ENCODE measurements around the gene LAMB1. TPM values are rescaled to one million over a fixed set of nuclear protein-coding genes. Genes with fewer than 3 reads are reported as not detected.

LAMB1 gene
- total RNA-seq, 4 donors from 2014 or later: 87.9 to 322 (median 200) TPM

- Histone ChIP-seq H3K36me3 (no peaks in the 10 kb centered on the region), H3K4me3 (no peak overlapping the region), H3K9me3 (no peaks in the 10 kb centered on the region), H3K27ac (no peak overlapping the region), H3K27me3 (no peaks in the 10 kb centered on the region), H3K4me1 (no peaks in the 10 kb centered on the region)
- DNase-seq: no peak
- TF ChIP-seq CTCF (IDR thresholded peaks at IDR 0.05): no peak
- no peak for TF ChIP-seq POLR2A (IDR thresholded peaks at IDR 0.05)
- intact Hi-C loops (cut with DNase I; ENCODE audit: low total_unique reads): no loop called here
Observed at GRCh38 chr7:108014215-108014614, 11.3 kb upstream of the LAMB1 start.

DNA sequence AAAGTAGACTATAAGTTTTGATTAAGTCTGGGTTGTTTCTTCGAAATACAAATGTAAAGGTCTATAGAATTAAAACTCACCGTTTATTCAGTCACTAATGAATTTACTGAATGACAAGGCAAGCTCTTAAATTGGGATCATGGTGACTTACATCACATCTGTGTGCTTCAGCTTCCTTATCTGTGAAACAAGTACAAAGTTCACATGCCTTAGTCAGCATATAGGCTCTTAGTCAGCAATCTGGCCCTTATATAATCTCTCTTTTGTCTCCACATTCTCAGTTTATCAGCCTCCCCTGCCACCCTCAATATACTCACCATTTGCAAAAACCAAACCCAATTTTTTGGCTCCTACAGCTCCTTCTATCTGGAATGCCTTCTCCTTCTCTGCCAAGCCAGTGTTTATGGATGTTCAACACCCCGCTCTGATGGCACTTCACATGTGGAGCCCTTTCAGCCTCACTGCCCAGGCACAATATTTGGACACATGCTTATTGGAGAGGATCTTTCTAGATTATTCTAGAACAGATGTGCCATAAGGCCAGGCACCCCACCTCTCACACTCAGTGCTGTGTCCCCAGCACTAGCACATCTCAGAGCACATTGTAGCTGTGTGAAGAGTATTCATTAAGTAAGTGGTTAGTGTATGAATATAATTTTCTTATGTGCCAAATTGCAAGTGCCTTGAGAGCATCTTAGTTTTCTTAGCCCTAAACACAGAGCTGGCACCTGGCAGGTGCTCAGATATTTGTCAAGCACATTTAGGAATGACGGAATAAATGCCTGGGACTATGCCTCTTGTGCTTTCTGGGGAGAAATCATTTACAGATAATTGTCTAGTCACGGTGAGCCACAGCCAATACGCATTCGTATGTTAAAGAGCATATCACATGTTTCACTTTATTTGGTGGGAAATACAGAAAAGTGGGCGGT is 9.8 kb upstream of the LAMB1 start:
- H3K4me3 ChIP-seq: no peak overlapping the region
- H3K27me3 ChIP-seq: no peaks in the 10 kb centered on the region
- no peaks in the 10 kb centered on the region for H3K36me3 ChIP-seq
- H3K27ac ChIP-seq: no peak overlapping the region
- H3K4me1 ChIP-seq: no peaks in the 10 kb centered on the region
- no peak for TF ChIP-seq CTCF (IDR thresholded peaks at IDR 0.05)
- no peak for TF ChIP-seq POLR2A (IDR thresholded peaks at IDR 0.05)
- no peaks in the 10 kb centered on the region for H3K9me3 ChIP-seq
- DNase-seq: no peak
- intact Hi-C loops (cut with DNase I; ENCODE audit: low total_unique reads): no loop called here

GRCh38 chr7:108010377-108010776 is 7.4 kb upstream of the LAMB1 start:
- Histone ChIP-seq H3K4me1 (no peaks in the 10 kb centered on the region), H3K27ac (no peak overlapping the region), H3K9me3 (no peaks in the 10 kb centered on the region), H3K27me3 (no peaks in the 10 kb centered on the region), H3K4me3 (no peak overlapping the region), H3K36me3 (no peaks in the 10 kb centered on the region)
- intact Hi-C loops (cut with DNase I; ENCODE audit: low total_unique reads): no loop called here
- TF ChIP-seq POLR2A (IDR thresholded peaks at IDR 0.05) (no peak), CTCF (IDR thresholded peaks at IDR 0.05) (no peak)
- DNase-seq: no peak

- Histone ChIP-seq H3K36me3 (no peaks in the 10 kb centered on the region), H3K27ac (no peak overlapping the region), H3K9me3 (no peaks in the 10 kb centered on the region), H3K27me3 (no peaks in the 10 kb centered on the region), H3K4me1 (no peaks in the 10 kb centered on the region), H3K4me3 (no peak overlapping the region)
- intact Hi-C loops (cut with DNase I; ENCODE audit: low total_unique reads): no loop called here
- no peak for DNase-seq
- TF ChIP-seq POLR2A (IDR thresholded peaks at IDR 0.05) (no peak), CTCF (IDR thresholded peaks at IDR 0.05) (no peak)
Observed at GRCh38 chr7:108009873-108010272, 6.9 kb upstream of the LAMB1 start.

DNA sequence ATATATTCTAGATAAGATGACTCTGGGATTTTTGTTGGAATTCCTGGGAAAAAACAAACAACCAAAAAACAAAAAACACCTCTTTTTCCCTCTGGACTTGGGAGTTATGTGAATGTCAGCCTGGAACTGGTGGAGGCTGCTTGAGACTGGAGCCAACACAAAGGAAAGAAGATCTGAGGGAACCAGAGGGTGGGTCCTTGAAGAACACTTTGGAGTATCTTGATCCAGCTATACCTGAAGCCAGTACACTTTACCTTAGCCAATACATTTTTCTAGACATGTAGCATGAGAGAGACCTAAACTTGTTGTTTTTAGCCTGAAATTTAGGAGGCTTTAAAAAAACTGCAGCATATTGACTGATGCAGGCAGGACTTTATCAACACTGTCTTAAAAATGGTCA is 5.9 kb upstream of the LAMB1 start:
- DNase-seq: no peak
- no peaks in the 10 kb centered on the region for H3K27me3 ChIP-seq
- TF ChIP-seq POLR2A (IDR thresholded peaks at IDR 0.05): no peak
- TF ChIP-seq CTCF (IDR thresholded peaks at IDR 0.05): no peak
- H3K9me3 ChIP-seq: no peaks in the 10 kb centered on the region
- H3K4me3 ChIP-seq: no peak overlapping the region
- H3K27ac ChIP-seq: no peak overlapping the region
- H3K36me3 ChIP-seq: no peaks in the 10 kb centered on the region
- intact Hi-C loops (cut with DNase I; ENCODE audit: low total_unique reads): no loop called here
- no peaks in the 10 kb centered on the region for H3K4me1 ChIP-seq
